ENCODE data around the gene TSC22D3.
"Not testable (repeated sequence)": the region's sequence is repeated elsewhere in the genome, so short reads cannot be mapped to it uniquely, and the experiment has no call there.

The TSC22D3 gene

GRCh38 chrX:107676559-107677378, 98.8 kb downstream of the TSC22D3 start:
- peak; percentile 76 for DNase-seq

DNA sequence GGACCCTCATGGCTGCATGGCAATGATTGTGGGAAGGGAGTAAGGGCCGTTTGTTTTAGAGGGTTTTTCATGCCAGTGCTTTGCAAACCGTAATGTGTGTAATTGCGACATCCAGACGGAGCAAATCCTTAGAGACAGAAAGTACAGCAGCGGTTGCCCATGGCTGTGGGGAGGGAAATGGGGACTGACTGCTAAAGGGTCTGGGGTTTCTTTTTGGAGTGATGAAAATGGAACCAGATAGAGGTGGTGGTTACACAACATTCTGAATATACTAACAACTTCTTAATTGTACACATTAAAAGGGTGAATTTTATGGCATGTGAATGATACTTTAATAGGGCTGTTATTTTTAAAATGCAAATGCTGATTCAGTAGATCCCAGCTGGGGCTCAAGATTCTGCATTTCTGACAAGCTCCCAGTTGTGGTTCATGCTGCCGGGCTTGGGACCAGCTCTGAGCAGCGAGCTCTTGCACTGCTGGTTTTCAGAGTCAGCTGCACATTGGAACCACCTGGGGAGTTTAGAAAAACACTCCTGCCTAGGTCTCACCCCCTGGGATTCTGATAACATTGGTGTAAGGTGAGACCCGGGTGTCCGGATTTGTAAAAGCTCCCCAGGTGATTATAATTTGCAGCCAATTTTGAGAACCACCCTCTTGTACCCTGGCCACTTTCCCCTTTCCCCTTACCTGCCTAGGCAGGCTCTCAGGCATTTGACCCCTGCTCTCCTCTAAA, 99.6 kb downstream of the TSC22D3 start:
- peak; percentile 20 for DNase-seq

DNA sequence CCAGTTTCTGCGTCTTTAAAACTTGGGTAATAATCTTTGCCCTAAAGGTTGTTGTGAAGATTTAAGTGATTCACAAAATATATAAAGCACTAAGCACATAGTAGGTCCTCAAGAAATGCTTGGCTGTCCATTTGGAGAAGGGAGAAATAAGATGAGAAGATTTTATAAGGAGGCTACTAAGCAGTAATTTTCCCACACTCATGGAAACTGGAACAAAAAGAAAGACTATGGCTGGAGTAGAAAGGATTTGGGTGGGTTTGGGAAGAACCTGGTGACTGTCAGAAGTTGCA, 100.3 kb downstream of the TSC22D3 start:
- DNase-seq = no peak

DNA sequence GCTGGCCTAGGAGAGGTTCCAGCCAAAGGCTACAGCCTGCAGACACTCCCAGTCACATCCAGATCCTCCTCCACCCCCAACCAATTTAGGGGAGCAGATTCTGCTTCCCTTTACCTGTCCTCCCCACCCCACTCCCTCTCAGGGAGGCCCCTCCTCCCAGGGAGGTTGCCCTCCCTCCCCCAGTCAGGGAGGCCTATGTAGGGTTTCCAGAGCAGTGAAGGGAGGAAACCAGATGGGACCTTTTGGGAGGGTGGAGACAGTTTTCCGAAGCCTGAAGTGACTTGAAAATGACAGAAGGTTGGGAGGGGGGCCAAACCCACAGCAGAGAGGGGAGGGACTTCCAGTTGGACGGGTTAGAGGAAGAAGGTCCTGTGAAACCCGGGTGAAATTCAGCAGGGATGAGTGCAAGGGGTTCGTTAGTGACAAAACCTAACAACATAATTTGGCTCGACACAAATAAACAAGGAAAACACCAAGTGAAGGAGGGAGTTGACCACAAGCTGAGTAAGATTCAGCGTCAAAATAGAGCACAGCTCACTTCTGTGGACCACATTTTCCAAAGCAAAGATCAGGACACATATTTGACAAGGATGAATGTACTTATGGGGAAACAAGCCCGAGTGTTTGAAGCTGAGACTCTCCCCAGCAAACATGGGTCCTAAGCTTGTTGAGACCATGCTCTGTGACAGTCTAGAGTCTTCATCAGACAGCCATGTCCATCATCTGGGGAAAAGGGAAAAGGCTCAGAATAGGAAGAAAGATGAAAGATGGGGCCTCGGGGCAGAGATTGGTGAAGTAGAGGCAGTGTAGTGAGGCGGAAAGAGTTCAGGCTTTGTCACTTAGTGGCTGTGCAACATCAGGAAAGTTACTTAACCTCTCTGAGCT, 100.9 kb downstream of the TSC22D3 start:
- DNase-seq = peak; percentile 60

DNA sequence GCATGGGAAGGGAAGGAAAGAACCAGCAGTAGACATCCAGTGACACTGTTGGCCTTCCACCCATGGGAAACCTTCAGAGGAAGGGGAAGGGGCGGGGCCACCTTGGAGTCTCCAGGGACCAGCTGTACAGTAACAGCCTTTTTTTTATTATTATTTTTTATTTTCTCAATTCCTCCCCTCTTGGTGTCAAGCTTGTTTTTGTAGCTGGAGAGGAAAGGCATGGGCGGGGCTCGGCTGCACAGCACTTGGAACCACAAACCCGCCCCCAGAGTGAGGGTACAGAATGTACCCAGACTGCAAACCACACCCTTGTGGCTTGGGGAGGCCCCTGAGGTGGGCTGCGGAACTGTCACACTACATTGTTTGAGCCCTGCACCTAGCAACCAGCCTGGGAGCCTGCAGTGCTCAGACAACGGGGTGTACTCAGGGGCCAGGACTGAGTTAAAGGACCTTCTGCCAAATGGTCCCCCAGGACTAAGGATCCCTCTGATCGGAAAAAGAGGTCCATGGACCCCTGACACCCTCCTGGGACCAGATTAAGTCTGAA, 101.6 kb downstream of the TSC22D3 start:
- DNase-seq = peak; percentile 35

GRCh38 chrX:107673431-107673830, 102.2 kb downstream of the TSC22D3 start:
- no peak for DNase-seq

- DNase-seq = no peak
Measured at GRCh38 chrX:107672955-107673378, 102.6 kb downstream of the TSC22D3 start.

DNA sequence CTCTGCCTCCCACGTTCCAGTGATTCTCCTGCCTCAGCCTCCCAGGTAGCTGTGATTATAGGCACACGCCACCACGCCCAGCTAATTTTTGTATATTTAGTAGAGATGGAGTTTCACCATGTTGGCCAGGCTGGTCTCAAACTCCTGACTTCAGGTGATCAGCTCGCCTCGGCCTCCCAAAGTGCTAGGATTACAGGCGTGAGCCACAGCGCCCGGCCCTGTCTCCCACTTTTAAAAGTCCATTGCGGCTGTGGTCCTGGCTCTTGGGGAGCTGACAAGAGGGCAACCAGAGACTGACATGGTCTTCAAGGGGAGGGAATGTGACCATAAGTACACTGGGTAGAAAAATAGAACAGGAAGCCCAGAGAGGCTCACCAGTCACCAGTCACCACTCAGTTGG, 104.3 kb downstream of the TSC22D3 start:
- not testable (repeated sequence) for DNase-seq

GRCh38 chrX:107669885-107670628, 105.5 kb downstream of the TSC22D3 start:
- DNase-seq = no peak

DNA sequence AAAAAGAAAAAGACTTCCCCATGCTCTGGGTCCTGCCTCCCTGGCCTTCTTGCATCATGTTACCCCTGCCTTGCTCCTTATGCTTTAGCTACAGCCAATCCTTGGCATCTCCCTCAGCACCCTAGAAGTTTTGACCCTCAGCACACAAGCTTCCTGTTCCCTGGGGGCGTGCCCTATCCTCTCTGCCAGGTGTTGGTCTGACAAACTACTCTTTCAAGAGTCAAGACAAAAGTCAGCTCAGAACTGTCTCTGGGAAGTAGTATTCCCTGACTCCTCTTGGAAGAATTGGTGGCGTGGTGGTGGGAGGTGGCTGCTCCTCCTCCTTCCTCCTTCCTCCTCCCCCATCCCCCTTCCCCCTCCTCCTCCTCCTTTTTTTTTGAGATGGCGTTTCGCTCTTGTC, 106.3 kb downstream of the TSC22D3 start:
- no peak for DNase-seq

GRCh38 chrX:107668710-107669109, 106.9 kb downstream of the TSC22D3 start:
- DNase-seq = not testable (repeated sequence)

GRCh38 chrX:107667426-107667825, 108.2 kb downstream of the TSC22D3 start:
- no peak for DNase-seq

DNA sequence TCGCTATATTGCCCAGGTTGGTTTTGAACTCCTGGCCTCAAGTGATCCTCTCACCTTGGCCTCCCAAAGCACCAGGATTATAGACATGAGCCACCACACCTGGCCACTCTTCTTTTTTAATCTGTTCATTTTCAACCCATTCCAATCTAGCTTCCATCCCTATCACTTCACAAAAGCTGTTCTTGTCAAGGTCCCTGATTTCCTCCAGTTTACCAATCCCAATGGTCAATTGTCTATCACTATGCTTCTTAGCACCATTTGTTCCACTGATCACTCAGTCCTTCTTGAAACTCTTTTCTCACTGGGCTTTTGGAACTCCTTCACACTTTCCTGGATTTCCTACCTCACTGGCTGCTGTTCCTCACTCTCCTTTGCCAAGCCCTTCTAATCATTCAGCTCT, 108.7 kb downstream of the TSC22D3 start:
- no peak for DNase-seq

All from NCI-H2171 (cell line).